DMS79 treated with DMSO at 0.1 percent for 48 hours (cell line): Measurements from ENCODE around the gene TSEN54.

ENCODE experiments used
- DNase-seq: peaks from one replicate; lab custom pipeline; 2025; lab: John Stamatoyannopoulos, UW

Gene TSEN54

DNA sequence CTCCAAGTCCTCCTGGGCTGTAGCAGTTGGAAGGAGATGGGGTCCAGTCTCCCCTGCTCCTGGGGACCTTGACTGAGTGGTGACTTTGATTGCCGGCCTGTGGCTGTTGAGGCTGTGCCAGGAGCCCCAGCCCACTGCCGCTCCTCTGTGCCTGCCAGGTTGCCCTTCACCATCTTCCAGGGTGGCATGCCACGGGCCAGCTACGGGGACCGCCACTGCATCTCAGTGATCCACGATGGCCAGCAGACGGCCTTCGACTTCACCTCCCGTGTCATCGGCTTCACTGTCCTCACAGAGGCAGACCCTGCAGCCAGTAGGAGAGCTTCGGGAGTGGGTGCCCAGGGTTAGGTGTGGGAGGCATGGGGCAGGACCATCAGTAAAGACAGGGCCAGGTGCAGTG, 47.9 kb downstream of the TSEN54 start:
- no peak for DNase-seq

DNA sequence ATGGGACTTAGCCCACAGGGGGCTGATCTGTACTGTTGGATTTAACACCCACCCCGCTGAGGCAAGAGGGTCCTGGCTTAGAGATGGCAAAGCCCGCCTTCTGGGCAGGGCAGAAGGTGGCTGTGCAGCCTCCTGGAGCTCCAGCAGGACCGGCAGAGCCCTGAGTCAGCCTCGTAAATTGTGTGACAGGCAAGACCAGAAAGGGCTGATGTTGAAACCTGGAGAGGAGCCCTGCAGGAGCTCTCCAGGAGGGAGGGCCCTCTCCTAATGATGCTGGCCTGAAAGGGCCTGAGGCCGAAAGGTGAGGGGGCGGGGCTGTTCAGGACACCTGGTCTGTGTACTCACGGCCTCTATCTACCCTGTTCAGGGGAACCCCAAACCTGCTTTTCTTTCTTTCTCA, 48.7 kb downstream of the TSEN54 start:
- no peak for DNase-seq

DNA sequence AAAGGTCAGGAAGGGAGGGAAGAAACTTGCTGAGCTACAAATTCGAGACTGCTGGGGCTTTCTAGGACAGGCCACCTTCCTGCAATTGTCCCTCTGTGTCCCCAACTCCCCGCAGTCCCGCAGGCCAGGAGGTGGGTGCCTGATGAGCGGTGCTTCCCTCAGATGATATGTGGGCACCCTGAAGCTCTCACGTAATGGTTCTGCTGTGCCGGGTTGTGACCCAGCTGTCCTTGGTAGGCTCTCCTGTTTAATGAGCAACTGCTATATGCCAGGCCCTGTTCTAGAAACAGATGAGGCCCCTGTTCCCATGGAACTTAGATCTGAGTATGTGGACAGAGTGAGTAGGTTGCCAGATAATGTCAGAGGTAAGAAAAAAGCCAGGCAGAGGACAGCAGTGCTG, 49.3 kb downstream of the TSEN54 start:
- DNase-seq = no peak

DNA sequence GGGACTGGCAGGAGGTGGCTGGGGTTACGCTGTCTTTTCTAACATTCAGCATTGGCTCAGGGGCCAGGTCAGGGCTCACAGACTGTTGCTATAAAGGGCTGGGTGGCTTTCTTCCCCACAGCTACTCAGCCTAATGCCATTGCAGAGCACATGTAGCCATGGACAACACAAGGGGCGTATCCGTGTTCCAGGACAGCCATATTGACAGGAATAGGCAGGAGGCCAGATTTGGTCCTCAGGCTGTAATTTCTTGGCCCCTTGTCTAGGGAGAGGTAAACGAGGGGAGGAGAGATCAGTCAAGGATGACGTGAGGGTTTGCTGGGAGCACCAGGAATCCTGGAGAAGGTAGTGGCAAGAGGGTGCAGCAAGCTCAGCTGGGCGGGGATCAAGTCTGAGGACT, 50.1 kb downstream of the TSEN54 start:
- peak; percentile 30 for DNase-seq

DNA sequence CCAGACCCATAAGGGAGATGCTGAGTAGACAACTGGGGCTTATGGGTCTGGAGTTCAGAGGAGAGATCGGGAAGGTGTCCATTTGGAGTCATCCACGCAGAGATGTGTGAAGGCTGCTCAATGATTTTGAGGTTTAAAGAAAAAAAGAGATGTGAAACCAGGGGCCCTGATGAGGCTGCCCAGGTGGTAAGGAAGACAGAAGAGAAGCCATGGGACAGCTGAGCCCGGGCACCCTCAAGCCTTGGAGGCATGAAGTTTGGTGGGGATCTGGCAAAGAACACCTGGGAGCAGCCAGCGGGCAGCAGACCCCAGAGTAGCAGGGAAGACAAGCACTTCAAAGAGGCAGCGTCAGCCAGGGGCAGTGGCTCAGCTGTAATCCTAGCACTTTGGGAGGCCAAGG, 50.5 kb downstream of the TSEN54 start:
- DNase-seq = no peak

DNA sequence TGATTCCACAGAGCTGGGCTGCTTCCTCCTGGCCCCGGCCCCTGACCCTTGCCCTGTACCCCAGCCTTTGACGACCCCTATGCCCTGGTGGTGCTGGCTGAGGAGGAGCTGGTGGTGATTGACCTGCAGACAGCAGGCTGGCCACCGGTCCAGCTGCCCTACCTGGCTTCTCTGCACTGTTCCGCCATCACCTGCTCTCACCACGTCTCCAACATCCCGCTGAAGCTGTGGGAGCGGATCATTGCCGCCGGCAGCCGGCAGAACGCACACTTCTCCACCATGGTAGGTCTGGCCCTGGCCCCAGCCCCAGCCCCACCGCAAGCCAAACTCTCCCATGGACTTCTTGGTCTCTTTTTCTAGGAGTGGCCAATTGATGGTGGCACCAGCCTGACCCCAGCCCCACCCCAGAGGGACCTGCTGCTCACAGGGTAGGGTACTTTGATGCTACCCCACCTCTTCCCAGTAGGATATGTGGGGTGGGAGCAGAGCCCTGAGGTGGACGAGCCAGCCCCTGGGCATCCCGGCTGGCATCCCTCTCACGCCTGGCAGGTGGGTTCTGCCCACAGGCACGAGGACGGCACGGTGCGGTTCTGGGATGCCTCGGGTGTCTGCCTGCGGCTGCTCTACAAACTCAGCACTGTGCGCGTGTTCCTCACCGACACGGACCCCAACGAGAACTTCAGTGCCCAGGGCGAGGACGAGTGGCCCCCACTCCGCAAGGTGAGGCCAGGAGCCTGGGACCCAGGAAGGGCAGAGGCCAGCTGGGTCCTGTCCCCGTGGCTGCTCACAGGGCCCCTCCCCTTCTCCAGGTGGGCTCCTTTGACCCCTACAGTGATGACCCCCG, 52.3 kb downstream of the TSEN54 start:
- DNase-seq = no peak

DNA sequence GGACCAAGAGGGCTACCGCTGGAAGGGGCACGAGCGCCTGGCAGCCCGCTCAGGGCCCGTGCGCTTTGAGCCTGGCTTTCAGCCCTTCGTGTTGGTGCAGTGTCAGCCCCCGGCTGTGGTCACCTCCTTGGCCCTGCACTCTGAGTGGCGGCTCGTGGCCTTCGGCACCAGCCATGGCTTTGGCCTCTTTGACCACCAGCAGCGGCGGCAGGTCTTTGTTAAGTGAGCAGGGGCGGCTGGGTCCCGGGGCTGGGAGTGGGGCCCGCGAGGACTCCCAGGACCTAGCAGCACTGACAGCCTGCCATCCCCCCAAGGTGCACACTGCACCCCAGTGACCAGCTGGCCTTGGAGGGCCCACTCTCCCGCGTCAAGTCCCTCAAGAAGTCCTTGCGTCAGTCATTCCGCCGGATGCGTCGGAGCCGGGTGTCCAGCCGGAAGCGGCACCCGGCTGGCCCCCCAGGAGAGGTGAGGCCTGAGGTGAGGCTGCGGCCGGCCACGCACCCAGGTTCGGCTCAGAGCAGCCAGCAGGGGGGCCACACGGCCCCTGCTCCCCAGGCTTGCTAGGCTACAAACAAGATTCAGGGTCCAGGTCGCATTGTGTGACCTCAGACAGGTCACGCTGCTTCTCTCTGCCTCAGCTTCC, 53.8 kb downstream of the TSEN54 start:
- no peak for DNase-seq

DNA sequence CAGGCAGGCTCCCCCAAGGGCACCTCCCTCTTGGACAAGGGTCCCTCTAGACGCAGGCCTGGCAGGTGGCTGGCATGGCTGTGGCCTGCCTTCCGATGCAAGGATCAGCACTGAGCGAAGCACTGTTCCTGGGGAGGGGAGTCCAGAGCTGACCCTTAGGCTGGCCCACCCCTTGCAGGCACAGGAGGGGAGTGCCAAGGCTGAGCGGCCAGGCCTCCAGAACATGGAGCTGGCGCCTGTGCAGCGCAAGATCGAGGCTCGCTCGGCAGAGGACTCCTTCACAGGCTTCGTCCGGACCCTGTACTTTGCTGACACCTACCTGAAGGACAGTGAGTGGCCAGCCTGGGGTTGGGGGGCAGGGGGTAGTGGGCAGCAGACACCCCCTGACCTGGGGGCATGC, 54.4 kb downstream of the TSEN54 start:
- no peak for DNase-seq

DNA sequence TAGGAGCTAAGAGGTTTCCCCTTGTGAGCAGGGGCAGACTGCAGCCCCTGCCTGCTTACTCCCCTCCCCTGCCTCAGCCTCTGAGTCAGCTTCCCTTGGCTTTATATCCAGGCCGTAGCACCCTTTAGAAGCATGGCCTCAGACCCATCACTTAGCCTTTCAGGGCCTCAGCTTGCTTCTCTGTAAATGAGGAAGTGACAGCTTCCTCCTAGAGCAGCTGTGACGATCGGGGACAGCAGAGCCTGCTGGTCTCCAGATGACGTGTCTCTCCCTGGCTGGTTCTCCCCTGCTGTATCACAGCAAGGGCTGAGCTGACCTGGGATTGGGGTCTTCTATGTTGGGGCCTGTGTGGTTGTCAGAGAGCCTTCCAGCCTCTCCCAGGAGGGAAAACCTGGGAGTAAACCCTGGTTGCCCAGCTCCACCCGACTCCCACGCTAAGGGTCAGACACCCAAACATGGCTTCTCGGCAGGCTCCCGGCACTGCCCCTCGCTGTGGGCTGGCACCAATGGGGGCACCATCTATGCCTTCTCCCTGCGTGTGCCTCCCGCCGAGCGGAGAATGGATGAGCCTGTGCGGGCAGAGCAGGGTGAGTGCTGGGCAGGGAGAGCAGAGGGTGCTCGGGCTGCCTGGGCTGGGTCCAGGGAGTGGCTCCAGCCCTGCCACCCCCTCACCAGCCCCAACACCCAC, 55.0 kb downstream of the TSEN54 start:
- DNase-seq = no peak

DNA sequence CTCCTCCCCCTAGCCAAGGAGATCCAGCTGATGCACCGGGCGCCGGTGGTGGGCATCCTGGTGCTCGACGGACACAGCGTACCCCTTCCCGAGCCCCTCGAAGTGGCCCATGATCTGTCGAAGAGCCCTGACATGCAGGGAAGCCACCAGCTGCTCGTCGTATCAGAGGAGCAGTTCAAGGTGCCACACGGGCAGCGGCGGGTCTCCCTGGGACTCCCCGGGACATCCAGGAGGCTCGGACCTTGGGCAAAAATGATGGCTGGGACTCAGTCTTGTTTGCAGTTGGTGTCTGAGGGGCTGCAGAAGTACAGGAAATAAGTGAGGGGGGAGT, 55.5 kb downstream of the TSEN54 start:
- DNase-seq = no peak

DNA sequence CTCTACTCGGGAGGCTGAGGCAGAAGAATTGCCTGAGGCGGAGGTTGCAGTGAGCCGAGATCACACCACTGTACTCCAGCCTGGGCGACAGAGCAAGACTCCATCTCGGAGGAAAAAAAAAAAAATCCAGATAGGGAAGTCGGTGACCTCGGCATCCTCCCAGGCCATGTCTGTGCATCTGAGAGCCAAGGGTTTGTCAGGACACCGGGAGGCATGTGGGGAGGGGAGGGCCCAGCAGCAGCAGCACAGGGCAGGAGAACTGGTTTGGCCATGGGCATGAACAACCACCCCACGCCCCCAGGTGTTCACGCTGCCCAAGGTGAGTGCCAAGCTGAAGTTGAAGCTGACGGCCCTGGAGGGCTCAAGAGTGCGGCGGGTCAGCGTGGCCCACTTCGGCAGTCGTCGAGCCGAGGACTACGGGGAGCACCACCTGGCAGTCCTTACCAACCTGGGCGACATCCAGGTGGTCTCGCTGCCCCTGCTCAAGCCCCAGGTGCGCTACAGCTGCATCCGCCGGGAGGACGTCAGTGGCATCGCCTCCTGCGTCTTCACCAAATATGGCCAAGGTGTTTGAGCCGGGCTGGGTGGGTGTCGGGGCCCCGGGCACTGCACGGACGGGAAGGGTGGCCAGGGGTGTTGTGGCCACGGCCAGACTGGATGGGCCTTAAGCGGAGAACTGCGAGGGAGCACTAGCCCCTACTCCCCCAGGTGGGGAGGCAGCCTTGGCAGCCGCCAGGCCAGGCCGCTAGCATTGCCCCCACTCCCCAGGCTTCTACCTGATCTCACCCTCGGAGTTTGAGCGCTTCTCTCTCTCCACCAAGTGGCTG, 56.6 kb downstream of the TSEN54 start:
- DNase-seq = no peak

DNA sequence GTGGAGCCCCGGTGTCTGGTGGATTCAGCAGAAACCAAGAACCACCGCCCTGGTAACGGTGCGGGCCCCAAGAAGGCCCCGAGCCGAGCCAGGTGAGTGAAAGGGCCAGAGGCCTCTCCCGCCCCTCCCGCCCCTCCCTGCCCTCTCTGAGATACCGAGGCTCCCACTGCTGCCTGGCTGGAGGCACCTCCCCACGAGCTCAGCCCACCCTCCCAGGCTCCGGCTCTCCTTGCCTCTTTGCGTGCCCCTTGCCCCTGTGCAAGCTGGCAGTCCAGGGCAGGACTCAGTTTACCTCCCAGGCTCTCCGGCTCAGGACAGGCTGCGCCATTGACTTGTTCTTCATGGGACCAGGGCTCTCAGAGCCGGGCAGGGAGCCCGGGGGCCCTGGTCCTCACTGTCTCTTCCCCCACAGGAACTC, 57.2 kb downstream of the TSEN54 start:
- no peak for DNase-seq

DNA sequence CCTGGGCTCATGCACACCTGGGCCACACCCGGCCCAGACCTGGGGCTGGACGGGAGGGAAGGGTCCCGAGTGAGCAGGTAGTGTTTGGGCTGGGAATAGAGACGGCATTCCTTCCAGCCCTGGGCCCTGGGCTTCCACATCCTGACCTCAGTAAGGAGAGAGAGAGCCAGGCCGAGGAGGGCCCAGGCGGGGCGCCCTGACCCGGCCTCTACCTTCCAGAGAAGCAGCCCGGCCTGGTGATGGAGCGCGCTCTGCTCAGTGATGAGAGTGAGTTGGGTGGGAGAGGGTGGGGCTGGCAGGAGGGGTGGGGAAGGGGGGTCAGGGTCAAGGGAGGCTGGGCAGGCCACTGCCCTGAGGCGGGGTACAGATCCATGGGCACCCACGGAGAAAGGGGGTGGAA, 57.7 kb downstream of the TSEN54 start:
- DNase-seq = no peak
